ENCODE results near the gene CCL18.
A peak's percentile ranks its signal among the peaks of the same experiment; 100 is the strongest.
"Not testable (repeated sequence)": the region's sequence is repeated elsewhere in the genome, so short reads cannot be mapped to it uniquely, and the experiment has no call there.

The CCL18 gene

GRCh38 chr17:36086791-36087190 is 22.7 kb downstream of the CCL18 start:
- Histone ChIP-seq H3K4me3 (ENCODE audit: low read length) (no peak overlapping the region), H3K27me3 (ENCODE audit: low read depth, low read length) (0 out of 2 replicates have a peak, but pooled peaks cover 8% of the 10 kb centered on the region), H3K9ac (ENCODE audit: low read length) (no peak overlapping the region), H2AFZ (ENCODE audit: low read depth, low read length) (no peak overlapping the region), H3K4me2 (ENCODE audit: low read length) (no peak overlapping the region), H3K36me3 (replicated peaks; ENCODE audit: low read depth, low read length) (peaks cover 3% of the 10 kb centered on the region), H3K9me3 (ENCODE audit: insufficient read depth, low read length) (no peaks in the 10 kb centered on the region), H3K4me1 (ENCODE audit: low read length) (peaks cover 59% of the 10 kb centered on the region), H3K27ac (ENCODE audit: low read length) (no peak overlapping the region), H3K79me2 (ENCODE audit: low read length) (no peaks in the 10 kb centered on the region), H4K20me1 (ENCODE audit: insufficient read depth, low read length) (no peaks in the 10 kb centered on the region)
- no peak for TF ChIP-seq EZH2phosphoT487 (IDR thresholded peaks at IDR 0.05; ENCODE audit: low read depth)
- TF ChIP-seq, protein P1, sequence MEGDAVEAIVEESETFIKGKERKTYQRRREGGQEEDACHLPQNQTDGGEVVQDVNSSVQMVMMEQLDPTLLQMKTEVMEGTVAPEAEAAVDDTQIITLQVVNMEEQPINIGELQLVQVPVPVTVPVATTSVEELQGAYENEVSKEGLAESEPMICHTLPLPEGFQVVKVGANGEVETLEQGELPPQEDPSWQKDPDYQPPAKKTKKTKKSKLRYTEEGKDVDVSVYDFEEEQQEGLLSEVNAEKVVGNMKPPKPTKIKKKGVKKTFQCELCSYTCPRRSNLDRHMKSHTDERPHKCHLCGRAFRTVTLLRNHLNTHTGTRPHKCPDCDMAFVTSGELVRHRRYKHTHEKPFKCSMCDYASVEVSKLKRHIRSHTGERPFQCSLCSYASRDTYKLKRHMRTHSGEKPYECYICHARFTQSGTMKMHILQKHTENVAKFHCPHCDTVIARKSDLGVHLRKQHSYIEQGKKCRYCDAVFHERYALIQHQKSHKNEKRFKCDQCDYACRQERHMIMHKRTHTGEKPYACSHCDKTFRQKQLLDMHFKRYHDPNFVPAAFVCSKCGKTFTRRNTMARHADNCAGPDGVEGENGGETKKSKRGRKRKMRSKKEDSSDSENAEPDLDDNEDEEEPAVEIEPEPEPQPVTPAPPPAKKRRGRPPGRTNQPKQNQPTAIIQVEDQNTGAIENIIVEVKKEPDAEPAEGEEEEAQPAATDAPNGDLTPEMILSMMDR (IDR thresholded peaks at IDR 0.05; ENCODE audit: low read depth, low read length) = no peak

- H3K4me1 ChIP-seq (ENCODE audit: low read length) = peaks cover 59% of the 10 kb centered on the region
- not testable (repeated sequence) for H3K9me3 ChIP-seq (ENCODE audit: insufficient read depth, low read length); H3K27ac ChIP-seq (ENCODE audit: low read length); H4K20me1 ChIP-seq (ENCODE audit: insufficient read depth, low read length); H3K4me2 ChIP-seq (ENCODE audit: low read length); H3K36me3 ChIP-seq (replicated peaks; ENCODE audit: low read depth, low read length); H3K27me3 ChIP-seq (ENCODE audit: low read depth, low read length); H2AFZ ChIP-seq (ENCODE audit: low read depth, low read length); H3K4me3 ChIP-seq (ENCODE audit: low read length); H3K79me2 ChIP-seq (ENCODE audit: low read length); H3K9ac ChIP-seq (ENCODE audit: low read length)
Measured at GRCh38 chr17:36087471-36087870, 23.4 kb downstream of the CCL18 start.

GRCh38 chr17:36087897-36088572 is 24.0 kb downstream of the CCL18 start:
- H3K4me2 ChIP-seq (ENCODE audit: low read length); H3K79me2 ChIP-seq (ENCODE audit: low read length); H3K27ac ChIP-seq (ENCODE audit: low read length); H4K20me1 ChIP-seq (ENCODE audit: insufficient read depth, low read length); H3K9me3 ChIP-seq (ENCODE audit: insufficient read depth, low read length); H3K27me3 ChIP-seq (ENCODE audit: low read depth, low read length); H3K4me3 ChIP-seq (ENCODE audit: low read length); H3K9ac ChIP-seq (ENCODE audit: low read length); H3K36me3 ChIP-seq (replicated peaks; ENCODE audit: low read depth, low read length); H2AFZ ChIP-seq (ENCODE audit: low read depth, low read length): not testable (repeated sequence)
- H3K4me1 ChIP-seq (ENCODE audit: low read length) = peaks cover 62% of the 10 kb centered on the region

DNA sequence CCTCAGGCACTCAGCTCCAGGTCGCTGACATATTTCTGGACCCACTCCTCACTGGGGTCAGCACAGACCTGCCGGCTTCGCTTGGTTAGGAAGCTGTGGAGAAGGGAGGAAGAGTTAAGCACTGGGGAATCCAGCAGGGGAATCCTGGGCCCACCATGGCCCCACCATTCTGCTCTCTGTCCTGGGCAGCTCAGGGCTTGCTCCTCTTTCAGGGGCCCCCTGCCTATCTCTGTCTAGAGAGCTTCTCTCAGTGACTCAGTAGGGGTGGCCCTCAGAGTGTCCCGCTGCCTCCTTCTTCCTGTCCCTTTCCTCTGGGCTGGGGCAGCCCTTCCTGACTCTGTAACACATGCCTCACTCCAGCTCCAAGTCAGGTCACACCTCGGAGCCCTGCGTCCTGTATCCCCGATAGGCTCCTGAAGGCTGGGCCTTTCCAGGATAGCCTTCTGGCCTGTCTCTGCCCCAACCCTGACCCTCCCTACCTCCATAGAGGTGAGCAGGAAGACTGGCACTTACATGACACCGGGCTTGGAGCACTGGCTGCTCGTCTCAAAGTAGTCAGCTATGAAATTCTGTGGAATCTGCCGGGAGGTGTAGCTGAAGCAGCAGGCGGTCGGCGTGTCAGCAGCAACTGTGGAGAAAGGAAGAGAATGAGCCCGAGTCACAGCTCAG is 24.7 kb downstream of the CCL18 start:
- TF ChIP-seq, protein P1 (IDR thresholded peaks at IDR 0.05; ENCODE audit: low read depth, low read length) = no peak
- no peak for TF ChIP-seq EZH2phosphoT487 (IDR thresholded peaks at IDR 0.05; ENCODE audit: low read depth)
- H3K27me3 ChIP-seq (ENCODE audit: low read depth, low read length) = 0 out of 2 replicates have a peak, but pooled peaks cover 10% of the 10 kb centered on the region
- H3K4me3 ChIP-seq (ENCODE audit: low read length) = peak overlapping the region; percentile 74
- H3K9me3 ChIP-seq (ENCODE audit: insufficient read depth, low read length) = no peaks in the 10 kb centered on the region
- no peaks in the 10 kb centered on the region for H3K79me2 ChIP-seq (ENCODE audit: low read length)
- H3K9ac ChIP-seq (ENCODE audit: low read length) = peak overlapping the region; percentile 81
- H3K4me2 ChIP-seq (ENCODE audit: low read length) = peak overlapping the region; percentile 94
- H3K36me3 ChIP-seq (replicated peaks; ENCODE audit: low read depth, low read length) = peaks cover 3% of the 10 kb centered on the region
- H4K20me1 ChIP-seq (ENCODE audit: insufficient read depth, low read length) = no peaks in the 10 kb centered on the region
- H3K27ac ChIP-seq (ENCODE audit: low read length) = peak overlapping the region; percentile 92
- H2AFZ ChIP-seq (ENCODE audit: low read depth, low read length) = no peak overlapping the region
- H3K4me1 ChIP-seq (ENCODE audit: low read length) = peaks cover 63% of the 10 kb centered on the region

DNA sequence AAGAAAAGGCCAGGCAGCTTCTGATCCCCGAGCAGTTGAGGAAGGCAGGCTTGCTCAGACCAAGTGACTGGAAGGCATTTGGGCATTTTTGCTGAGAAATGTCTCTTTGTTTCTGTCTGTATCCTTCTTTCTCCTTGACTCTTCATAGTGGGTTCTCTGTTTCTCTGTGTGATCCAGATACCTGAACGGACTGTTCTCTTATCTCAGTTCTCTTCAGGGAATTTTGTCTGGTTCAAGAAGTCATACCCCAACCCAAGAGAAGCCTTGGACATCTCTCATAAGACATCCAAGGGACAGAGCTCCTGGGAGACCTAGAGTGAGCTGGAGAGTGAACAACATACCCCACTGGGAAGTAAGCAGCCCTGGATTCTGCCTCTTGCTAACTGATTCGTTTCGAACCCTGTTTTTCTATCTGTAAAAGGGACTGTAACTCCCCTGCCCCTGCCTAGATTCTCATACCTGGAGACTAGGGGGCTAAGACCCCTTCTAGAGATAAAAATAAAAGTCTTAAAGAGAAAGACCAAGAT is 25.3 kb downstream of the CCL18 start:
- Histone ChIP-seq H4K20me1 (ENCODE audit: insufficient read depth, low read length) (no peaks in the 10 kb centered on the region), H3K4me3 (ENCODE audit: low read length) (peak overlapping the region; percentile 74), H3K4me1 (ENCODE audit: low read length) (peaks cover 63% of the 10 kb centered on the region), H3K4me2 (ENCODE audit: low read length) (peak overlapping the region; percentile 94), H3K9ac (ENCODE audit: low read length) (peak overlapping the region; percentile 81), H3K9me3 (ENCODE audit: insufficient read depth, low read length) (no peaks in the 10 kb centered on the region), H3K36me3 (replicated peaks; ENCODE audit: low read depth, low read length) (peaks cover 3% of the 10 kb centered on the region), H3K27ac (ENCODE audit: low read length) (peak overlapping the region; percentile 92), H3K79me2 (ENCODE audit: low read length) (no peaks in the 10 kb centered on the region), H2AFZ (ENCODE audit: low read depth, low read length) (no peak overlapping the region), H3K27me3 (ENCODE audit: low read depth, low read length) (0 out of 2 replicates have a peak, but pooled peaks cover 10% of the 10 kb centered on the region)
- TF ChIP-seq, protein P1 (IDR thresholded peaks at IDR 0.05; ENCODE audit: low read depth, low read length) = no peak
- no peak for TF ChIP-seq EZH2phosphoT487 (IDR thresholded peaks at IDR 0.05; ENCODE audit: low read depth)
